ENCODE data around the gene TM4SF4.

The TM4SF4 gene

GRCh38 chr3:149527531-149528339, 53.2 kb downstream of the TM4SF4 start:
- H3K4me3 ChIP-seq (ENCODE audit: control insufficient read depth, low read depth, low read length): no peak overlapping the region
- peak; percentile 22 for TF ChIP-seq CTCF (conservative IDR thresholded peaks at IDR 0.05; ENCODE audit: control insufficient read depth, insufficient read depth, low read depth, low read length)
- peak; percentile 51 for DNase-seq (ENCODE audit: low read depth)

- TF ChIP-seq CTCF (conservative IDR thresholded peaks at IDR 0.05; ENCODE audit: control insufficient read depth, insufficient read depth, low read depth, low read length): no peak
- DNase-seq (ENCODE audit: low read depth): no peak
- no peak overlapping the region for H3K4me3 ChIP-seq (ENCODE audit: control insufficient read depth, low read depth, low read length)
Measured at GRCh38 chr3:149528340-149528650, 53.8 kb downstream of the TM4SF4 start.

- DNase-seq (ENCODE audit: low read depth): no peak
- no peak for TF ChIP-seq CTCF (conservative IDR thresholded peaks at IDR 0.05; ENCODE audit: control insufficient read depth, insufficient read depth, low read depth, low read length)
- H3K4me3 ChIP-seq (ENCODE audit: control insufficient read depth, low read depth, low read length): no peak overlapping the region
Measured at GRCh38 chr3:149529099-149529498, 54.6 kb downstream of the TM4SF4 start.

- H3K4me3 ChIP-seq (ENCODE audit: control insufficient read depth, low read depth, low read length): no peak overlapping the region
- DNase-seq (ENCODE audit: low read depth): no peak
- no peak for TF ChIP-seq CTCF (conservative IDR thresholded peaks at IDR 0.05; ENCODE audit: control insufficient read depth, insufficient read depth, low read depth, low read length)
Measured at GRCh38 chr3:149532489-149533180, 58.1 kb downstream of the TM4SF4 start.

- no peak for DNase-seq (ENCODE audit: low read depth)
- no peak overlapping the region for H3K4me3 ChIP-seq (ENCODE audit: control insufficient read depth, low read depth, low read length)
- TF ChIP-seq CTCF (conservative IDR thresholded peaks at IDR 0.05; ENCODE audit: control insufficient read depth, insufficient read depth, low read depth, low read length): no peak
Measured at GRCh38 chr3:149534082-149534481, 59.6 kb downstream of the TM4SF4 start.

- no peak for TF ChIP-seq CTCF (conservative IDR thresholded peaks at IDR 0.05; ENCODE audit: control insufficient read depth, insufficient read depth, low read depth, low read length)
- no peak overlapping the region for H3K4me3 ChIP-seq (ENCODE audit: control insufficient read depth, low read depth, low read length)
- peak; percentile 68 for DNase-seq (ENCODE audit: low read depth)
Measured at GRCh38 chr3:149534671-149535332, 60.3 kb downstream of the TM4SF4 start.

Measured in fibroblast of mammary gland (primary cell).